Glutamatergic neuron (in vitro differentiated cells): ENCODE data around the gene SLC32A1. TPM values are rescaled to one million over a fixed set of nuclear protein-coding genes. Genes with fewer than 3 reads are reported as not detected.

Experiments used
- DNase-seq: peaks from one replicate; pipeline ENCODE4 v3.0.0; 2022
- H3K27ac Mint-ChIP-seq: one replicate; pipeline ENCODE4 v1.8.0; 2020; ENCODE audit warnings: mild to moderate bottlenecking, mixed read lengths, inconsistent platforms; ENCODE audit not compliant: unreplicated experiment
- H3K27me3 Mint-ChIP-seq: one replicate; pipeline ENCODE4 v1.8.0; 2020; ENCODE audit warnings: mild to moderate bottlenecking, moderate library complexity, mixed read lengths, inconsistent platforms; ENCODE audit not compliant: unreplicated experiment
- H3K36me3 Mint-ChIP-seq: one replicate; pipeline ENCODE4 v1.8.0; 2020; ENCODE audit warnings: mild to moderate bottlenecking, mixed read lengths, inconsistent platforms; ENCODE audit not compliant: unreplicated experiment
- H3K4me1 Mint-ChIP-seq: one replicate; pipeline ENCODE4 v1.8.0; 2020; ENCODE audit warnings: mild to moderate bottlenecking, low read depth, mixed read lengths, inconsistent platforms; ENCODE audit not compliant: unreplicated experiment
- H3K4me3 Mint-ChIP-seq: one replicate; pipeline ENCODE4 v1.8.0; 2020; ENCODE audit warnings: mild to moderate bottlenecking, mixed read lengths, inconsistent platforms; ENCODE audit not compliant: unreplicated experiment
- H3K9me3 Mint-ChIP-seq: one replicate; pipeline ENCODE4 v1.8.0; 2020; ENCODE audit warnings: mild to moderate bottlenecking, moderate library complexity, mixed read lengths, inconsistent platforms; ENCODE audit not compliant: unreplicated experiment
- total RNA-seq: library from RNA; stranded (reverse); fragmentation: NEBNext Ultra II Directional; extraction: Animal tissue kit (Norgen Biotek cat#: 25700); gene quantifications from one replicate; pipeline ENCODE4 v1.2.1, GENCODE V29; 2021; ENCODE audit not compliant: unreplicated experiment
- TF ChIP-seq, protein P1 (sequence below): fragments of 200-600 bp; sonication (generic); IDR thresholded peaks from one replicate; pipeline ENCODE4 v1.5.0; 2021; ENCODE audit not compliant: partially characterized antibody, unreplicated experiment

The SLC32A1 gene
- total RNA-seq, 1 donor from 2014 or later, result 0.59 TPM

- DNase-seq, result peak; percentile 48
- TF ChIP-seq, protein P1, sequence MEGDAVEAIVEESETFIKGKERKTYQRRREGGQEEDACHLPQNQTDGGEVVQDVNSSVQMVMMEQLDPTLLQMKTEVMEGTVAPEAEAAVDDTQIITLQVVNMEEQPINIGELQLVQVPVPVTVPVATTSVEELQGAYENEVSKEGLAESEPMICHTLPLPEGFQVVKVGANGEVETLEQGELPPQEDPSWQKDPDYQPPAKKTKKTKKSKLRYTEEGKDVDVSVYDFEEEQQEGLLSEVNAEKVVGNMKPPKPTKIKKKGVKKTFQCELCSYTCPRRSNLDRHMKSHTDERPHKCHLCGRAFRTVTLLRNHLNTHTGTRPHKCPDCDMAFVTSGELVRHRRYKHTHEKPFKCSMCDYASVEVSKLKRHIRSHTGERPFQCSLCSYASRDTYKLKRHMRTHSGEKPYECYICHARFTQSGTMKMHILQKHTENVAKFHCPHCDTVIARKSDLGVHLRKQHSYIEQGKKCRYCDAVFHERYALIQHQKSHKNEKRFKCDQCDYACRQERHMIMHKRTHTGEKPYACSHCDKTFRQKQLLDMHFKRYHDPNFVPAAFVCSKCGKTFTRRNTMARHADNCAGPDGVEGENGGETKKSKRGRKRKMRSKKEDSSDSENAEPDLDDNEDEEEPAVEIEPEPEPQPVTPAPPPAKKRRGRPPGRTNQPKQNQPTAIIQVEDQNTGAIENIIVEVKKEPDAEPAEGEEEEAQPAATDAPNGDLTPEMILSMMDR, result no peak
- Mint-ChIP-seq H3K27ac (no peak overlapping the region), H3K36me3 (no peaks in the 10 kb centered on the region), H3K27me3 (peaks cover 64% of the 10 kb centered on the region), H3K4me1 (peaks cover 27% of the 10 kb centered on the region), H3K9me3 (peaks cover 25% of the 10 kb centered on the region), H3K4me3 (peak overlapping the region; percentile 69)
These were observed 1.0 kb downstream of the SLC32A1 start for GRCh38 chr20:38725148-38725901.

GRCh38 chr20:38725931-38726803, 1.9 kb downstream of the SLC32A1 start:
- peak; percentile 91 for DNase-seq
- Mint-ChIP-seq H3K36me3 (no peaks in the 10 kb centered on the region), H3K9me3 (peaks cover 25% of the 10 kb centered on the region), H3K27ac (peak overlapping the region; percentile 64), H3K4me3 (peak overlapping the region; percentile 69), H3K27me3 (peaks cover 63% of the 10 kb centered on the region), H3K4me1 (peaks cover 31% of the 10 kb centered on the region)
- TF ChIP-seq, protein P1, result peak; percentile 80

DNA sequence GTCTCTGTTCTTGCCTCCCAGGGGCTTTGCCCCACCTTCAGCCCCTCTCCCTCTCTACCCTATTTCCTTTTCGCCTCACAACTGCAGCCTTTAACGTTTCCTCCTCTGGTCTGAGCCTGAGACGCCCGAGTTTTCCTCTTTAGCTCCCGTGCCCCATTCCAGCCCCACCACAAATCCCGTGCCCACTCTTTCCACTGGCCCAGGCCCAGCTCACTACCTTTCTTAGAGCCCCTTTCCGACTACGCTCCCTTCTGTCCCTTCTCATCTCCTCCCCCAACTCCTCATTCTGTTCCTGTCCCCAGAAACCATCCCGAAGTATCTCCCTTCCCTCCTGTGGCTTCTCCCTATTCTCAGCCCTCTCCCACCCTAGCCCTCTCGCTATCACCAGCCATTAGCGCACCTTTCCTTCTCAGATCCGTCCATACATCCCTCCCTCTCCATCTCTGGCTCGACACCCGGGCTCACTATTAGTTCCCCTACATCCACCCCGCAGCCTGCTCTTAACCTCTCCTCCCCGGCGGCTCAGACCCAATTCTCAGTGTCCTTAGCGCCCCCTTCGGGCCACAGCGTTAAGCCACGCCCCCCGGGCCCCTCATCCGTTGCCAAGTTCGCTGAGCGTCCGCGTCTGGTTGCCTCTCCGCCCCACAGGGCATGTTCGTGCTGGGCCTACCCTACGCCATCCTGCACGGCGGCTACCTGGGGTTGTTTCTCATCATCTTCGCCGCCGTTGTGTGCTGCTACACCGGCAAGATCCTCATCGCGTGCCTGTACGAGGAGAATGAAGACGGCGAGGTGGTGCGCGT, 2.7 kb downstream of the SLC32A1 start:
- Mint-ChIP-seq H3K27me3 (peaks cover 58% of the 10 kb centered on the region), H3K4me3 (peak overlapping the region; percentile 64), H3K4me1 (peaks cover 31% of the 10 kb centered on the region), H3K9me3 (peaks cover 26% of the 10 kb centered on the region), H3K27ac (peak overlapping the region; percentile 64), H3K36me3 (no peaks in the 10 kb centered on the region)
- TF ChIP-seq, protein P1, result peak; percentile 47
- peak; percentile 88 for DNase-seq

GRCh38 chr20:38727607-38728190, 3.4 kb downstream of the SLC32A1 start:
- H3K36me3 Mint-ChIP-seq, result no peaks in the 10 kb centered on the region
- peak overlapping the region; percentile 74 for H3K4me3 Mint-ChIP-seq
- DNase-seq, result peak; percentile 33
- TF ChIP-seq, protein P1, result no peak
- peaks cover 51% of the 10 kb centered on the region for H3K27me3 Mint-ChIP-seq
- H3K4me1 Mint-ChIP-seq, result peaks cover 31% of the 10 kb centered on the region
- H3K9me3 Mint-ChIP-seq, result peaks cover 23% of the 10 kb centered on the region
- H3K27ac Mint-ChIP-seq, result no peak overlapping the region
